Endothelial cell of umbilical vein (primary cell): ENCODE results near the gene SLC35F3. TPM values are rescaled to one million over a fixed set of nuclear protein-coding genes. Genes with fewer than 3 reads are reported as not detected.

Experiments
- BruUV-seq: library from RNA; stranded (reverse); fragments of 400-500 nt; replicated peaks from 2 replicates; lab custom pipeline; 2021; lab: Mats Ljungman, UMichigan
- CTCF ChIA-PET: fragments of 300-600, 350-600 bp; sonication (Branson Sonifier 250); formaldehyde crosslinking; loops from one replicate; lab custom pipeline; 2021; ENCODE audit warnings: antibody characterized with exemption, inconsistent platforms; lab: Charles Lee
- POLR2A ChIA-PET: fragments of 300-600, 350-600 bp; sonication (Branson Sonifier 250); formaldehyde crosslinking; loops from one replicate; lab custom pipeline; 2021; ENCODE audit warnings: antibody characterized with exemption, inconsistent platforms; lab: Charles Lee
- DNase-seq: peaks from one replicate; pipeline ENCODE4 v3.0.0-alpha.2; 2011; ENCODE audit warnings: low read depth, low spot score
- FAIRE-seq: peaks from 2 replicates; lab custom pipeline; 2011; peaks lifted over from hg19 to GRCh38; lab: Jason Lieb, UNC
- H2AFZ ChIP-seq: 2 replicates; pipeline ENCODE4 v1.6.0; 2012; ENCODE audit warnings: low read depth, low read length, control low read depth, inconsistent platforms
- H3K27ac ChIP-seq: 2 replicates; pipeline ENCODE4 v1.5.1; 2011; ENCODE audit warnings: low read depth, mild to moderate bottlenecking, control low read depth, low read length, moderate library complexity; ENCODE audit not compliant: insufficient read depth
- H3K27me3 ChIP-seq, 2 experiments: 2 replicates each; pipeline versions ENCODE4 v1.6.0 to v1.6.1; 2011; ENCODE audit warnings: low read length in 2 of 2, mixed read lengths in 1 of 2; ENCODE audit not compliant: control insufficient read depth in 2 of 2, insufficient read depth in 2 of 2
- H3K36me3 ChIP-seq, 2 experiments: 2 replicates in 1 of 2; 3 replicates in 1 of 2; pipeline ENCODE4 v1.5.1; 2011; ENCODE audit warnings: low read length in 2 of 2, mild to moderate bottlenecking in 1 of 2, moderate library complexity in 1 of 2; ENCODE audit not compliant: control insufficient read depth in 2 of 2, insufficient read depth in 2 of 2; ENCODE audit errors: extremely low read depth in 1 of 2
- H3K4me1 ChIP-seq: 3 replicates; pipeline ENCODE4 v1.5.1; 2011; ENCODE audit warnings: mild to moderate bottlenecking, low read length; ENCODE audit not compliant: control insufficient read depth, insufficient read depth; ENCODE audit errors: extremely low read depth
- H3K4me2 ChIP-seq: 2 replicates; pipeline ENCODE4 v1.6.1; 2011; ENCODE audit warnings: low read length, control low read depth, mixed read lengths; ENCODE audit not compliant: insufficient read depth
- H3K4me3 ChIP-seq, 3 experiments: fragments of 200-600 bp in 1 of 3; sonication (generic), shearing (Covaris generic) in 1 of 3; replicated peaks in 1 of 3; 2 replicates each; pipeline ENCODE4 v1.5.1; 2011 to 2016; ENCODE audit warnings: control low read depth in 3 of 3, low read length in 3 of 3, mild to moderate bottlenecking in 2 of 3, inconsistent platforms in 1 of 3, low read depth in 1 of 3, moderate library complexity in 1 of 3; ENCODE audit not compliant: insufficient read depth in 1 of 3
- H3K79me2 ChIP-seq: 2 replicates; pipeline ENCODE4 v1.6.0; 2012; ENCODE audit warnings: low read length, inconsistent platforms; ENCODE audit not compliant: control insufficient read depth, insufficient read depth
- H3K9ac ChIP-seq: replicated peaks from 2 replicates; pipeline ENCODE3; 2011; ENCODE audit warnings: low read length, control low read depth; ENCODE audit not compliant: insufficient read depth; ENCODE audit errors: extremely low read depth
- H3K9me1 ChIP-seq: replicated peaks from 3 replicates; pipeline ENCODE4 v1.6.0; 2011; ENCODE audit warnings: mild to moderate bottlenecking, low read length; ENCODE audit not compliant: control insufficient read depth, insufficient read depth; ENCODE audit errors: extremely low read depth
- H3K9me3 ChIP-seq: replicated peaks from 2 replicates; pipeline ENCODE4 v1.5.1; 2012; ENCODE audit warnings: low read length, inconsistent platforms; ENCODE audit not compliant: control insufficient read depth, insufficient read depth
- H4K20me1 ChIP-seq: replicated peaks from 2 replicates; pipeline ENCODE3; 2011; ENCODE audit warnings: mild to moderate bottlenecking, low read length; ENCODE audit not compliant: control insufficient read depth, insufficient read depth; ENCODE audit errors: extremely low read depth
- EZH2 ChIP-seq: IDR thresholded peaks from 2 replicates; pipeline ENCODE4 v1.6.1; 2012; ENCODE audit warnings: borderline replicate concordance, low read depth, mild to moderate bottlenecking, moderate library complexity, low read length, inconsistent platforms; ENCODE audit not compliant: severe bottlenecking
- FOS ChIP-seq: IDR thresholded peaks from 2 replicates; pipeline ENCODE4 v1.6.1; 2011; ENCODE audit warnings: mild to moderate bottlenecking, low read length, moderate library complexity, borderline replicate concordance; ENCODE audit not compliant: insufficient read depth
- GATA2 ChIP-seq: IDR thresholded peaks from 2 replicates; pipeline ENCODE4 v1.7.0; 2011; ENCODE audit warnings: low read depth, mild to moderate bottlenecking, moderate library complexity, mixed read lengths, low read length; ENCODE audit not compliant: insufficient read length, insufficient read depth
- dilution Hi-C: fragments of 300-500 bp; cut with MboI; formaldehyde crosslinking; loops from one replicate; pipeline ENCODE4 v1.15.0; 2019; ENCODE audit warnings: low sequenced_read_pairs; ENCODE audit not compliant: extremely low pct_ligation_motif_present
- intact Hi-C: fragments of 100-400 bp; cut with micrococcal nuclease; formaldehyde crosslinking; loops from one replicate; pipeline ENCODE4 v1.10.0; 2022
- polyA plus RNA-seq, 4 experiments: library from polyadenylated mRNA; depleted of rRNA in 3 of 4; stranded (reverse) in 3 of 4; unstranded in 1 of 4; fragments of >200 nt; gene quantifications; 2 replicates each; pipeline versions ENCODE4 v1.2.1 to v1.2.3, GENCODE V29; 2011 to 2012; ENCODE audit warnings: missing spikeins in 1 of 4
- total RNA-seq: library from RNA; stranded (reverse); gene quantifications from 2 replicates; pipeline ENCODE4 v1.2.3, GENCODE V29; 2021

SLC35F3 gene
- total and polyA plus RNA-seq, 2 donors (not counting 3 experiments of a cell fraction or from before 2014, with no cell fraction given): not detected

GRCh38 chr1:234260578-234260977 is 356.1 kb downstream of the SLC35F3 start:
- CTCF ChIA-PET: no interaction called here
- DNase-seq: peak; percentile 1

GRCh38 chr1:234261545-234261944 is 357.1 kb downstream of the SLC35F3 start:
- TF ChIP-seq EZH2: no peak
- H3K4me1 ChIP-seq: no peaks in the 10 kb centered on the region
- H3K9ac ChIP-seq: no peak overlapping the region
- H3K36me3 ChIP-seq: no peaks in the 10 kb centered on the region
- intact Hi-C loops (no loop called here), dilution Hi-C loops (no loop called here)
- H3K9me3 ChIP-seq: no peaks in the 10 kb centered on the region
- POLR2A ChIA-PET: no interaction called here
- no peak overlapping the region for H3K4me2 ChIP-seq
- no peak overlapping the region for H3K27ac ChIP-seq
- no TSS peak for BruUV-seq
- FAIRE-seq (no peak), DNase-seq (no peak)
- H3K79me2 ChIP-seq: no peaks in the 10 kb centered on the region
- no peak overlapping the region for H2AFZ ChIP-seq
- no peaks in the 10 kb centered on the region for H3K9me1 ChIP-seq
- no peaks in the 10 kb centered on the region for H3K27me3 ChIP-seq
- H4K20me1 ChIP-seq: no peaks in the 10 kb centered on the region
- CTCF ChIA-PET: no interaction called here
- H3K4me3 ChIP-seq: no peak overlapping the region

More at GRCh38 chr1:234260578-234260977, 356.1 kb downstream of the SLC35F3 start:
- Histone ChIP-seq H4K20me1 (no peaks in the 10 kb centered on the region), H3K4me3 (no peak overlapping the region), H3K9ac (no peak overlapping the region), H3K36me3 (no peaks in the 10 kb centered on the region), H3K27ac (no peak overlapping the region), H3K27me3 (no peaks in the 10 kb centered on the region), H3K9me1 (no peaks in the 10 kb centered on the region), H3K9me3 (no peaks in the 10 kb centered on the region), H3K4me1 (no peaks in the 10 kb centered on the region), H2AFZ (no peak overlapping the region), H3K79me2 (no peaks in the 10 kb centered on the region), H3K4me2 (no peak overlapping the region)
- FAIRE-seq: no peak
- POLR2A ChIA-PET: no interaction called here
- dilution Hi-C loops (no loop called here), intact Hi-C loops (no loop called here)
- no TSS peak for BruUV-seq
- TF ChIP-seq GATA2 (no peak), FOS (peak; percentile 16)
